Right ventricle myocardium inferior (tissue), 1 donor: Measurements from ENCODE around the gene LRP8. TPM values are rescaled to one million over a fixed set of nuclear protein-coding genes. Genes with fewer than 3 reads are reported as not detected.
"Not testable (repeated sequence)": the region's sequence is repeated elsewhere in the genome, so short reads cannot be mapped to it uniquely, and the experiment has no call there.

Experiments used
- ATAC-seq: fragments of 200-7000 bp; cut with Tn5 transposase; one replicate; pipeline ENCODE4 v1.9.1; 2020; ENCODE audit warnings: mild to moderate bottlenecking, moderate library complexity
- DNase-seq: peaks from one replicate; pipeline ENCODE4 v3.0.0; 2021; ENCODE audit errors: missing footprints
- intact Hi-C: fragments of 100-400 bp; cut with DNase I; formaldehyde crosslinking; loops from one replicate; pipeline ENCODE4 v1.11.0; 2022
- total RNA-seq: library from RNA; stranded (reverse); fragmentation: NEBNext Ultra II Directional; extraction: Animal tissue kit (Norgen Biotek cat#: 25700); gene quantifications from one replicate; pipeline ENCODE4 v1.2.1, GENCODE V29; 2021
- donor health status: DM: no; HTN: yes; CAD: no; lungs with severe emphysema.

The LRP8 gene
- total RNA-seq, 1 donor from 2014 or later: 1.2 TPM

- ATAC-seq: no peak
- intact Hi-C loops: no loop called here
Measured at GRCh38 chr1:53218201-53218600, 109.7 kb downstream of the LRP8 start.

GRCh38 chr1:53214376-53214940 is 113.4 kb downstream of the LRP8 start:
- intact Hi-C loops: no loop called here
- ATAC-seq (no peak), DNase-seq (no peak)

More at GRCh38 chr1:53218201-53218600, 109.7 kb downstream of the LRP8 start:
- DNase-seq: no peak

- no peak for ATAC-seq
- DNase-seq: no peak
- intact Hi-C loops: no loop called here
Measured at GRCh38 chr1:53210954-53211353, 116.9 kb downstream of the LRP8 start.

- ATAC-seq (no peak), DNase-seq (no peak)
- intact Hi-C loops: no loop called here
Measured at GRCh38 chr1:53210352-53210751, 117.5 kb downstream of the LRP8 start.

- intact Hi-C loops: no loop called here
- DNase-seq (no peak), ATAC-seq (peak; percentile 31)
Measured at GRCh38 chr1:53207726-53208125, 120.1 kb downstream of the LRP8 start.

- intact Hi-C loops: no loop called here
- ATAC-seq: no peak
- DNase-seq: no peak
Measured at GRCh38 chr1:53206735-53207379, 121.0 kb downstream of the LRP8 start.

GRCh38 chr1:53206083-53206685 is 121.7 kb downstream of the LRP8 start:
- DNase-seq, ATAC-seq, intact Hi-C loops: not testable (repeated sequence)

- DNase-seq, ATAC-seq, intact Hi-C loops: not testable (repeated sequence)
Measured at GRCh38 chr1:53205496-53205895, 122.4 kb downstream of the LRP8 start.

GRCh38 chr1:53203466-53203865 is 124.4 kb downstream of the LRP8 start:
- intact Hi-C loops: no loop called here
- no peak for ATAC-seq
- no peak for DNase-seq

GRCh38 chr1:53198241-53198651 is 129.6 kb downstream of the LRP8 start:
- peak; percentile 57 for ATAC-seq
- intact Hi-C loops: loop anchor here (5.0 kb wide), 1 partner anchor 271 kb away; the partner anchor contains the start of gene SCP2
- no peak for DNase-seq

GRCh38 chr1:53197291-53198200 is 130.3 kb downstream of the LRP8 start:
- ATAC-seq: no peak
- no peak for DNase-seq
- intact Hi-C loops: loop anchor here (5.0 kb wide), 1 partner anchor 270 kb away; the partner anchor contains the start of gene SCP2

GRCh38 chr1:53196485-53197290 is 131.2 kb downstream of the LRP8 start, which contains the start of gene CPT2:
CPT2 (plus strand) TSS chr1:53196824; CDS start chr1:53196944, 120 bp downstream.
- peak; percentile 99 for DNase-seq
- ATAC-seq: peak; percentile 98
- intact Hi-C loops: loop anchor here (5.0 kb wide), 1 partner anchor 269 kb away; the partner anchor contains the start of gene SCP2

- DNase-seq: no peak
- intact Hi-C loops: loop anchor here (5.0 kb wide), 1 partner anchor 269 kb away; the partner anchor contains the start of gene SCP2
- peak; percentile 18 for ATAC-seq
Measured at GRCh38 chr1:53196017-53196484, 131.8 kb downstream of the LRP8 start.

- ATAC-seq (no peak), DNase-seq (no peak)
- intact Hi-C loops: loop anchor here (5.0 kb wide), 1 partner anchor 268 kb away; the partner anchor contains the start of gene SCP2
Measured at GRCh38 chr1:53195246-53196016, 132.4 kb downstream of the LRP8 start.
